Activated T-cell treated with anti-CD3 and anti-CD28 coated beads, Interleukin-2, amount 50 U/mL, for 4 hours (primary cell): ENCODE measurements around the gene MAP3K8. TPM values are rescaled to one million over a fixed set of nuclear protein-coding genes. Genes with fewer than 3 reads are reported as not detected.

Experiments used
- ATAC-seq, 2 donors: fragments of 200-7000 bp; cut with Tn5 transposase; one replicate each; pipeline ENCODE4 v1.10.0; 2021
- DNase-seq: peaks from one replicate; pipeline ENCODE4 v3.0.0-alpha.2; 2020
- H3K27me3 Mint-ChIP-seq: one replicate; pipeline ENCODE4 v1.8.0; 2021; ENCODE audit warnings: low read depth, mixed read lengths
- H3K36me3 Mint-ChIP-seq: one replicate; pipeline ENCODE4 v1.8.0; 2022; ENCODE audit warnings: mixed read lengths; ENCODE audit not compliant: insufficient read depth
- H3K4me1 Mint-ChIP-seq: one replicate; pipeline ENCODE4 v1.8.0; 2021; ENCODE audit warnings: low read depth, mixed read lengths
- H3K4me3 Mint-ChIP-seq: one replicate; pipeline ENCODE4 v1.8.0; 2021; ENCODE audit warnings: mild to moderate bottlenecking, moderate library complexity, mixed read lengths
- H3K9me3 Mint-ChIP-seq: one replicate; pipeline ENCODE4 v1.8.0; 2021; ENCODE audit warnings: mixed read lengths
- total RNA-seq, 3 donors: library from RNA; stranded (reverse); gene quantifications; one replicate each; pipeline ENCODE4 v1.2.1, GENCODE V29; 2021

Gene MAP3K8
- 10 to 100 TPM; 20.8 to 29.2 (median 21.7) TPM for total RNA-seq

DNA sequence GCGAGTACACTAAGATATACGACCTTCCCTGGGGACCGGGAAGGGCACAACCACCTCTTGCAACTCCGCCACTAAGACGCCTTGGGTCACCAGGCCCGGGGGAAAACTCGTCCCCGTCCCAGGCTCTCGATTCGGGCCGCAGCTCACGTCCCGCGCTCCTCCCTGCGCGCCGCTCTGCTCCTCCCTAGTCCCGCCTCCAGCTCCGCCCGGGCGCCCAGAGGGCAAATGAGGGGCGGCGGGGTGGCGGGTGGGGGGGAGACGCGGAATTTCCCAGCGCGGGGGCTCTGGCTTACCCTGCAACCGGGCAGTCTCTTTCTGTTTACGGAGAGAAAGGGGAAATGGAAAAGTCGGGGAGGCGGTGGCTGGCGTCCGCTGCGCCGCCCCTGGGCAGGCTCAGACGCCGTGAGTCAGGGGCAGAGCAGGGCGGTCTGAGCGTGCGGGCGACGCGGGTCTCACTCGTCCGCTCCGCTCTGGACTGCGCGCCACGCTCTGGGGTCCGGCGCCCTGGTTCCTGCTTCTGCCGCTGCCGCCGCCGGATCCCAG lies at the start of gene MAP3K8:
Gene MAP3K8 (plus strand): TSS at position 455 of the 543 bp plus-strand sequence. CDS start 4,755 bp downstream, outside the sequence.
- no peaks in the 10 kb centered on the region for H3K27me3 Mint-ChIP-seq
- no peaks in the 10 kb centered on the region for H3K9me3 Mint-ChIP-seq
- ATAC-seq, result peak; percentile 76 to 78
- peaks cover 14% of the 10 kb centered on the region for H3K36me3 Mint-ChIP-seq
- DNase-seq, result peak; percentile 88
- H3K4me3 Mint-ChIP-seq, result peak within 1 kb of the TSS; percentile 91
- peaks cover 54% of the 10 kb centered on the region for H3K4me1 Mint-ChIP-seq

- Mint-ChIP-seq H3K9me3 (no peaks in the 10 kb centered on the region), H3K27me3 (peaks cover 13% of the 10 kb centered on the region), H3K36me3 (no peaks in the 10 kb centered on the region), H3K4me1 (no peaks in the 10 kb centered on the region), H3K4me3 (no peak overlapping the region)
- ATAC-seq (peak in 1 of 2 donors; percentile 66), DNase-seq (no peak)
These were observed 49.2 kb upstream of the MAP3K8 start for GRCh38 chr10:30384701-30385201.

- no peak overlapping the region for H3K4me3 Mint-ChIP-seq
- DNase-seq, result no peak
These were observed 47.0 kb upstream of the MAP3K8 start for GRCh38 chr10:30386801-30387588.

DNA sequence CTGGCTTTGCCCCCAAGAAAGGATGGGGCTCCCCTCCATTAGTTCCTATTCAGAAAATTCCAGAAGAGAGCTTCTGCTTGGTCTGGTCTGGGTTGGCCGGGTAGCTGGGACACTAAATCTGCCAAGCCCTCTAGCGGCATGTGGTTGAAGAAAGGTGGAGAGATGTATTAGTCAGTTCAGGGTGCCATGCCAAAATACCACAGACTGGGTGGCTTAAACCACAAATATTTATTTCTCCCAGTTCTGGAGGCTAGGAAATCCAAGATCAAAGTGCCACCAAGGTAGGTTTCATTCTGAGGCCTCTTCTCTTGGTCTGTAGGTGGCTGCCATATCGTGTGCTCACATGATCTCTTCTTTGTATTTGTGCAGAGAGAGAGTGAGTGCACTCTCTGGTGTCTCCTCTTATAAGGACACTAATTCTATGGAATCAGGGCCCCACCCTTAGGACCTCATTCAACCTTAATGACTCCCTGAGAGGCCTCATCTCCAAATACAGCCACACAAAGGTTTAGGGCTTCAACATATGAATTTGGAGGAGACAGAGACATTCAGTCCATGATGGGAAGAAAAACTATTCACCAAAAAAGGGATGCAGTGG lies 46.2 kb upstream of the MAP3K8 start:
- H3K4me3 Mint-ChIP-seq, result no peak overlapping the region
- no peak for DNase-seq
- H3K9me3 Mint-ChIP-seq, result no peaks in the 10 kb centered on the region
- H3K4me1 Mint-ChIP-seq, result peaks cover 3% of the 10 kb centered on the region
- H3K27me3 Mint-ChIP-seq, result peaks cover 16% of the 10 kb centered on the region
- ATAC-seq, result no peak
- no peaks in the 10 kb centered on the region for H3K36me3 Mint-ChIP-seq

More at GRCh38 chr10:30386801-30387588, 47.0 kb upstream of the MAP3K8 start:
- no peaks in the 10 kb centered on the region for H3K36me3 Mint-ChIP-seq
- ATAC-seq, result no peak
- no peaks in the 10 kb centered on the region for H3K4me1 Mint-ChIP-seq
- no peaks in the 10 kb centered on the region for H3K9me3 Mint-ChIP-seq
- peaks cover 13% of the 10 kb centered on the region for H3K27me3 Mint-ChIP-seq

GRCh38 chr10:30389543-30389942 lies 44.4 kb upstream of the MAP3K8 start:
- ATAC-seq (no peak), DNase-seq (no peak)
- peaks cover 19% of the 10 kb centered on the region for H3K27me3 Mint-ChIP-seq
- no peaks in the 10 kb centered on the region for H3K36me3 Mint-ChIP-seq
- no peak overlapping the region for H3K4me3 Mint-ChIP-seq
- peaks cover 3% of the 10 kb centered on the region for H3K4me1 Mint-ChIP-seq
- H3K9me3 Mint-ChIP-seq, result no peaks in the 10 kb centered on the region

DNA sequence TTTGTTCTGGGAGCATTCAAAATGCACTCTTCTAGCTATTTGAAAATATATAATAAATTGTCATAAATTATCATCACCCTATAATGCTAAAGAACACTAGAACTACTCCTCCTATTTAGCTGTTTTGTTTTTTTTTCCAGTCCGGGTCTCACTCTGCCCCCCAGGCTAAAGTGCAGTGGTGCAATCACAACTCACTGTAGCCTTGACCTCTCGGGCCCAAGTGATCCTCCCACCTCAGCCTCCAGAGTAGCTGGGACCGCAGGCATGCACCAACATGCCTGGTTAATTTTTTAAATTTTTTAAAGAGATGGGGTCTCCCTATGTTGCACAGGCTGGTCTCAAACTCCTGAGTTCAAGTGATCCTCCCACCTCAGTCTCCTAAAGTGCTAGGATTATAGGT lies 43.8 kb upstream of the MAP3K8 start:
- ATAC-seq, result no peak
- H3K9me3 Mint-ChIP-seq, result no peaks in the 10 kb centered on the region
- H3K4me3 Mint-ChIP-seq, result no peak overlapping the region
- peaks cover 19% of the 10 kb centered on the region for H3K27me3 Mint-ChIP-seq
- H3K36me3 Mint-ChIP-seq, result no peaks in the 10 kb centered on the region
- no peak for DNase-seq
- peaks cover 3% of the 10 kb centered on the region for H3K4me1 Mint-ChIP-seq

GRCh38 chr10:30391266-30391665 lies 42.7 kb upstream of the MAP3K8 start:
- ATAC-seq (no peak), DNase-seq (no peak)
- Mint-ChIP-seq H3K27me3 (peaks cover 19% of the 10 kb centered on the region), H3K4me1 (peaks cover 3% of the 10 kb centered on the region), H3K9me3 (no peaks in the 10 kb centered on the region), H3K4me3 (no peak overlapping the region), H3K36me3 (no peaks in the 10 kb centered on the region)

DNA sequence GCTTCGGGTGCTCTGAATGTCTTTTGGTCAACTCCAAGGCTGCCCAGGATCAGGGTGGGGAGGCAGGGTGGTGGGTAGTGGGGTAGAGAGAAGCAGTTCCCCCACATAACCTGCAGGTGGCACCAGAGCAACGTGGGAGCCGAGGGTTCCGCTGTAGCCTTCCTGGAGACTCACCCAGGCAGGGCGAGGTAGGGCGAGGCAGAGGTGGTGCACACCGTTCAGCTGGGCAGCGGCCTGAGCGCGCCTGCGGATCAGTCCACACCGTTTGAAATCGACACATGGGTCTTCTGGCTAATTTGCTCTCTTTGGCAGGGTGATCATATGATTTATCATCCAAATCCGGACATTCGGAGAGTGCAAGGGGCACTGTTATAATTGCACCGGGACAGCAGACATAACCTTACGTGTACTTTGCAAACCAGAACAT lies 41.4 kb upstream of the MAP3K8 start:
- H3K4me3 Mint-ChIP-seq, result no peak overlapping the region
- peak; percentile 74 for DNase-seq
- H3K36me3 Mint-ChIP-seq, result no peaks in the 10 kb centered on the region
- H3K9me3 Mint-ChIP-seq, result no peaks in the 10 kb centered on the region
- H3K4me1 Mint-ChIP-seq, result peaks cover 4% of the 10 kb centered on the region
- H3K27me3 Mint-ChIP-seq, result peaks cover 12% of the 10 kb centered on the region
- ATAC-seq, result peak; percentile 99 to 100

DNA sequence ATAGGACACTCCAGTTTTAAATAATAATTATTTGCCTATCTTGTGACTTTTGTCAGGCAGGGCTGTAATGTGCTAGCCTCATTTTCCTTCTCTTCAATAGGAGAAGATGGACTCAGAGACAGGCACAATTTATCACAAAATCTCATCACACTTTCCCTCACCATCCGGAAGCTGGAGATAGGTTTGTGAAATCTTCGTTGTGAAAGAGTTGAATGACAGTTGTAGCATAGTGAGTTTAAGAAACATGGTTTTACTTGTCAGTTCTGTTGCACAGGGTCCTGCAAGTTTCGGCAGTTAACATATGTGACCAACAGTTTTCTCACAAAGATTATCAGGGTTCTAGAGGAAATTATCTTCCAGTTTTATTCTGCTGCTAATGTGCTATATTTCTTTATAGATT lies 37.7 kb upstream of the MAP3K8 start:
- Mint-ChIP-seq H3K36me3 (no peaks in the 10 kb centered on the region), H3K27me3 (peaks cover 6% of the 10 kb centered on the region), H3K4me1 (peaks cover 23% of the 10 kb centered on the region), H3K4me3 (no peak overlapping the region), H3K9me3 (no peaks in the 10 kb centered on the region)
- DNase-seq, result no peak
- no peak for ATAC-seq

DNA sequence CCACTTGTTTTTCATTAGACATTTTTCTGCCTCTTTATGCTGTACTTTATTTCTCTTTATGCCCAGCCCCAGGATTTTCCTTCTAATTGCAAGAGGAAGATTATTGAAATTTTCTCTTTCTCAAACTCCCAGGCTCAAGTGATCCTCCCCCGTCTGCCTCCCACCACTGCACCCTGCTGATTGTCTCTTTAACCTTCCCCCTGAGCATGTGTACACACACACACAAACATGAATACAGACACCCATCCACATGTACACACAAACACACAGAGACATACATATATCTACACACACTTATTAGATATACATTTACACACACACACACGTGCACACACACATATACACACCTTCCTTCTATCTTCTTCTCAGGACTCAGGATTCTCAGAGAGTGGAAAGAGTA lies 37.3 kb upstream of the MAP3K8 start:
- Mint-ChIP-seq H3K36me3 (no peaks in the 10 kb centered on the region), H3K27me3 (peaks cover 6% of the 10 kb centered on the region), H3K4me3 (no peak overlapping the region), H3K9me3 (no peaks in the 10 kb centered on the region), H3K4me1 (peaks cover 23% of the 10 kb centered on the region)
- ATAC-seq, result no peak
- DNase-seq, result no peak

- Mint-ChIP-seq H3K36me3 (no peaks in the 10 kb centered on the region), H3K4me1 (peaks cover 20% of the 10 kb centered on the region), H3K27me3 (peaks cover 3% of the 10 kb centered on the region), H3K4me3 (no peak overlapping the region), H3K9me3 (no peaks in the 10 kb centered on the region)
- DNase-seq (no peak), ATAC-seq (peak in 1 of 2 donors; percentile 18)
These were observed 35.8 kb upstream of the MAP3K8 start for GRCh38 chr10:30398193-30398592.

GRCh38 chr10:30398788-30399187 lies 35.2 kb upstream of the MAP3K8 start:
- no peak for DNase-seq
- peak in 1 of 2 donors; percentile 41 for ATAC-seq
- Mint-ChIP-seq H3K4me1 (peaks cover 20% of the 10 kb centered on the region), H3K4me3 (no peak overlapping the region), H3K36me3 (no peaks in the 10 kb centered on the region), H3K9me3 (no peaks in the 10 kb centered on the region), H3K27me3 (no peaks in the 10 kb centered on the region)

DNA sequence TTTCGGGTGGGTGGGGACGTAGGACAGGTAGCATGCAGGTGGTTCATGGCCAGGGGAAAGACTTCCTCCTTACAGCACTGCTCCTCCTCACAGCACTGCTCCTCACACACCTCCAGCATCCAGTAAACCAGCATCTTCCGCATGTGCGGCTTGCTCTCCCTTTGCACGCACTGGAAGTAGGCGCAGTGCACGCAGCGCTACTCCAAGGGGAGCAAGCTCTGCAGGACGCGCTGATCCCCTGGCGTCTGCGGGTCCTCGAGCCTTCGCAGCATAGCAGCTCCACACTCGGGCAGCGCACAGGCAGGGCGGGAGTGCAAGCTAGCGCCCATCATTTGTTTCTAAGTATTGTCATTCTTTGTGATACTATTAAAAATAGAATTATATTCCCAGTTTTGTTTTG lies 30.5 kb upstream of the MAP3K8 start:
- Mint-ChIP-seq H3K4me3 (no peak overlapping the region), H3K27me3 (no peaks in the 10 kb centered on the region), H3K9me3 (peaks cover 6% of the 10 kb centered on the region), H3K4me1 (peaks cover 10% of the 10 kb centered on the region), H3K36me3 (no peaks in the 10 kb centered on the region)
- DNase-seq, result no peak
- ATAC-seq, result no peak

DNA sequence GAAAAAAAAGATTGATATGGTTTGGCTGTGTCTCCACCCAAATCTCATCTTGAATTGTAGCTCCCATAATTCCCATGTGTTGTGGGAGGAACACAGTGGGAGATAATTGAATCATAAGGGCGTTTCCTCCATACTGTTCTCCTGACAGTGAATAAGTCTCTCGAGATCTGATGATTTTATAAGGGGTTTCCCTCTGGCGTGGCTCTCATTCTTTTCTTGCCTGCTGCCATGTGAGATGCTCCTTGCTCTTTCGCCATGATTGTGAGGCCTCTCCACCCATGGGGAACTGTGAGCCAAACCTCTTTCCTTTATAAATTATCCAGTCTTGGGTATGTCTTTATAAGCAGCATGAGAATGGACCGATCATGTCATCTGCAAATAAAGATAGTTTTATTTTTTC lies 29.4 kb upstream of the MAP3K8 start:
- peaks cover 6% of the 10 kb centered on the region for H3K9me3 Mint-ChIP-seq
- DNase-seq (no peak), ATAC-seq (no peak)
- peaks cover 2% of the 10 kb centered on the region for H3K4me1 Mint-ChIP-seq
- no peaks in the 10 kb centered on the region for H3K27me3 Mint-ChIP-seq
- H3K36me3 Mint-ChIP-seq, result no peaks in the 10 kb centered on the region
- H3K4me3 Mint-ChIP-seq, result no peak overlapping the region
